Measurements from ENCODE around the gene GPD2. TPM values are rescaled to one million over a fixed set of nuclear protein-coding genes. Genes with fewer than 3 reads are reported as not detected.

Gene GPD2
- total and polyA plus RNA-seq, 2 donors from 2014 or later, result 6.2 to 32.3 TPM

DNA sequence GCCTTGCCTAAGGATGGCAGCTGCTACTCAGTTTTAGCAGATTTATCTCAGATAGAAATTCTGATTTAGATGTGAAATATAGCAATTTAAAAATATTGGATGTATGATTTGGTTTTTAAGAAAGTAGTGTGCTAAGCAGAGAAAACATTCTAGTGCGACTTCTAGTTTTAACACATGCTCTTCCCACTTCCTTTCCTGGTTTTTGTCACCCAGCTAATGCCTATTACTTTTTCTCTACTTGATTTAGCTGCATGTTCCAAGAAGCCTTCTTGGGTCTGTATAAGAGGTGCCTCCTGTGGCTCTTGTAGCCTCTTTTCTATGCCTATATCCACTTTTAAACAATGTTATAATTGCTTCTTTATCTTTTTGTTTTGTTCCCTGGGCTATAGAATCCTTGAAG lies 53.0 kb downstream of the GPD2 start:
- Histone ChIP-seq H3K4me3 (ENCODE audit: low read length in 3 of 3) (no peak overlapping the region), H3K4me1 (ENCODE audit: control insufficient read depth in 2 of 3, insufficient read depth in 2 of 3, low read depth in 1 of 3, low read length in 3 of 3) (no peaks in the 10 kb centered on the region), H3K27me3 (ENCODE audit: control insufficient read depth, insufficient read depth, low read length) (no peaks in the 10 kb centered on the region), H3K9me3 (ENCODE audit: control insufficient read depth in 2 of 3, insufficient read depth in 1 of 3, low read length in 3 of 3) (no peaks in the 10 kb centered on the region), H3K9ac (ENCODE audit: low read length in 3 of 3) (no peak overlapping the region), H3K27ac (ENCODE audit: low read depth in 2 of 2, low read length in 2 of 2) (no peak overlapping the region), H3K36me3 (ENCODE audit: control insufficient read depth in 2 of 3, insufficient read depth in 3 of 3, low read length in 3 of 3) (no peaks in the 10 kb centered on the region)
- no peak for FAIRE-seq
- intact Hi-C loops (cut with DNase I), result no loop called here
- no peak for DNase-seq
- TF ChIP-seq, protein P1, sequence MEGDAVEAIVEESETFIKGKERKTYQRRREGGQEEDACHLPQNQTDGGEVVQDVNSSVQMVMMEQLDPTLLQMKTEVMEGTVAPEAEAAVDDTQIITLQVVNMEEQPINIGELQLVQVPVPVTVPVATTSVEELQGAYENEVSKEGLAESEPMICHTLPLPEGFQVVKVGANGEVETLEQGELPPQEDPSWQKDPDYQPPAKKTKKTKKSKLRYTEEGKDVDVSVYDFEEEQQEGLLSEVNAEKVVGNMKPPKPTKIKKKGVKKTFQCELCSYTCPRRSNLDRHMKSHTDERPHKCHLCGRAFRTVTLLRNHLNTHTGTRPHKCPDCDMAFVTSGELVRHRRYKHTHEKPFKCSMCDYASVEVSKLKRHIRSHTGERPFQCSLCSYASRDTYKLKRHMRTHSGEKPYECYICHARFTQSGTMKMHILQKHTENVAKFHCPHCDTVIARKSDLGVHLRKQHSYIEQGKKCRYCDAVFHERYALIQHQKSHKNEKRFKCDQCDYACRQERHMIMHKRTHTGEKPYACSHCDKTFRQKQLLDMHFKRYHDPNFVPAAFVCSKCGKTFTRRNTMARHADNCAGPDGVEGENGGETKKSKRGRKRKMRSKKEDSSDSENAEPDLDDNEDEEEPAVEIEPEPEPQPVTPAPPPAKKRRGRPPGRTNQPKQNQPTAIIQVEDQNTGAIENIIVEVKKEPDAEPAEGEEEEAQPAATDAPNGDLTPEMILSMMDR (IDR thresholded peaks at IDR 0.05; ENCODE audit: borderline replicate concordance, extremely low read depth, insufficient read depth), result no peak

DNA sequence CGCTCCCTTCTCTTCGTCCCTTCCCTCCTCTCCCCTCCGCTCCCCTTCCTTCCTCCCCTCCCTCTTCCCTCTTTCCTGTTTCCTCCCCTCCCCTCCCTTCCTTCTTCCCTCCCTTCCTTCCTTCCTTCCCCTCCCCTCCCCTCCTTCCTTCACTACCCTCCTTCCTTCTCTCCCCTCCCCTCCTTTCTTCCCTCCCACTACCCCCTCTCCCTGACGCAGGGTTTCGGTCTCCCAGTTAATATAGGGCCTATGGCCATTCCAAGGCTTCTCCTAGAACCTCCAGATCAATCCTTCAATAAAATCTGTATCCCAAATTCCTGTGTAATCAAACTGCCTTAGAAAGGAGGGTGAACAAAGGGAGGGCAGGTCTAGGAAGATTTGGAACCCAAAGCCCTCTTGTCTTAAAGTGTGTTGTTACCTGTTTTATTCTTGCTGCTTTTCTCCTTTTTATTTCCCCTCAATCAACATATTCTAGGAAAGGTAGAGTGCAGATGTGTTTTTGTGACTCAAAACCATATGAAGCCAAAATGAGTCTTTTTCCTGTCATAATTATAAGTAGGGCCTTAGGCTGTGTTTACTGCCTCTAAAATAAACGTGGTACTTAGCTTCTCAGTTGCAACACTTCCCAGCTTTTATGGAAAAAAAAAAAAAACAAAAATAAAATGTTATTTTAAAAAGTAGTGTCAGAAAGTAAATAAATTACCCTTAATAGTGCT lies 53.7 kb downstream of the GPD2 start:
- DNase-seq, result no peak
- intact Hi-C loops (cut with DNase I), result no loop called here
- Histone ChIP-seq H3K4me3 (ENCODE audit: low read length in 3 of 3) (no peak overlapping the region), H3K9ac (ENCODE audit: low read length in 3 of 3) (no peak overlapping the region), H3K4me1 (ENCODE audit: control insufficient read depth in 2 of 3, insufficient read depth in 2 of 3, low read depth in 1 of 3, low read length in 3 of 3) (no peaks in the 10 kb centered on the region), H3K27me3 (ENCODE audit: control insufficient read depth, insufficient read depth, low read length) (no peaks in the 10 kb centered on the region), H3K27ac (ENCODE audit: low read depth in 2 of 2, low read length in 2 of 2) (no peak overlapping the region), H3K9me3 (ENCODE audit: control insufficient read depth in 2 of 3, insufficient read depth in 1 of 3, low read length in 3 of 3) (no peaks in the 10 kb centered on the region), H3K36me3 (ENCODE audit: control insufficient read depth in 2 of 3, insufficient read depth in 3 of 3, low read length in 3 of 3) (no peaks in the 10 kb centered on the region)
- FAIRE-seq, result no peak
- TF ChIP-seq, protein P1 (IDR thresholded peaks at IDR 0.05; ENCODE audit: borderline replicate concordance, extremely low read depth, insufficient read depth), result no peak

DNA sequence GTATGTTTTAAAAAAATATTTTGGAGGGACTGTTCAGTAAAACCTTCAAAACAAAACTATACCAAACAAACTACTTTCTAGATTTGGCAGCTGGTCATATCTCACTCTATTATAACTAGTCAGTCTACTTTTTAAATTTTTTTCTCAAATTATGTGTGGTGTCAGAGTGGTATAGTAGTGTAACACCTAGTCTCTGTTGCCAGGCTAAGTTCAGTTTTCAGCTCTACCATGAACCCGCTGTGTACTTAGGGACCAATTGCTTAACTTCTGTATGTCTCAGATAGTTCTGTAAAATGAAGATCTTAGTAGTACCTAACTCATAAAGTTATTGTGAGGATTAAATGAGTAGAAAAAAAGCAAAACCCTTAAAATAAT lies 54.3 kb downstream of the GPD2 start:
- Histone ChIP-seq H3K27ac (ENCODE audit: low read depth in 2 of 2, low read length in 2 of 2) (no peak overlapping the region), H3K27me3 (ENCODE audit: control insufficient read depth, insufficient read depth, low read length) (no peaks in the 10 kb centered on the region), H3K9ac (ENCODE audit: low read length in 3 of 3) (no peak overlapping the region), H3K4me3 (ENCODE audit: low read length in 3 of 3) (no peak overlapping the region), H3K36me3 (ENCODE audit: control insufficient read depth in 2 of 3, insufficient read depth in 3 of 3, low read length in 3 of 3) (no peaks in the 10 kb centered on the region), H3K4me1 (ENCODE audit: control insufficient read depth in 2 of 3, insufficient read depth in 2 of 3, low read depth in 1 of 3, low read length in 3 of 3) (no peaks in the 10 kb centered on the region), H3K9me3 (ENCODE audit: control insufficient read depth in 2 of 3, insufficient read depth in 1 of 3, low read length in 3 of 3) (no peaks in the 10 kb centered on the region)
- FAIRE-seq, result peak; percentile 41
- no peak for DNase-seq
- intact Hi-C loops (cut with DNase I), result no loop called here
- TF ChIP-seq, protein P1 (IDR thresholded peaks at IDR 0.05; ENCODE audit: borderline replicate concordance, extremely low read depth, insufficient read depth), result no peak

DNA sequence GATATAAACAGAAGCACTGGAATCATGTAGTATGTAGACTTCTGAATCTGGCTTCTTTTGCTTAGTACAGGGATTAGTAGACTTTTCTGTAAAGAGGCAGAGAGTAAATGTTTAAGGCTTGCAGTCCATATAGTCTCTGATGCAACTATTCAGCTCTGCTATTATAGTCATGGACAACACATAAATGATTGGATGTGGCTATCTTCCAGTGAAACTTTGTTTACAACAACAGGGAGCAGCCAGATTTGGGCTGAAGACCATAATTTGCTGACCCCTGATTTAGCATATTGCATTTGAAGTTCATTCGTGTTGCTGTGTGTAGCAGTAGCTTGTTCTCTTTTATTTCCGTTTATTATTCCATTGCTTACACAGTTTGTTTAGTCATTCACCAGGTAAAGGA lies 55.0 kb downstream of the GPD2 start:
- DNase-seq (no peak), FAIRE-seq (no peak)
- Histone ChIP-seq H3K9me3 (ENCODE audit: control insufficient read depth in 2 of 3, insufficient read depth in 1 of 3, low read length in 3 of 3) (no peaks in the 10 kb centered on the region), H3K9ac (ENCODE audit: low read length in 3 of 3) (no peak overlapping the region), H3K27ac (ENCODE audit: low read depth in 2 of 2, low read length in 2 of 2) (no peak overlapping the region), H3K4me1 (ENCODE audit: control insufficient read depth in 2 of 3, insufficient read depth in 2 of 3, low read depth in 1 of 3, low read length in 3 of 3) (no peaks in the 10 kb centered on the region), H3K27me3 (ENCODE audit: control insufficient read depth, insufficient read depth, low read length) (no peaks in the 10 kb centered on the region), H3K4me3 (ENCODE audit: low read length in 3 of 3) (no peak overlapping the region), H3K36me3 (ENCODE audit: control insufficient read depth in 2 of 3, insufficient read depth in 3 of 3, low read length in 3 of 3) (no peaks in the 10 kb centered on the region)
- intact Hi-C loops (cut with DNase I), result no loop called here
- TF ChIP-seq, protein P1 (IDR thresholded peaks at IDR 0.05; ENCODE audit: borderline replicate concordance, extremely low read depth, insufficient read depth), result no peak

All from kidney (tissue), 14 donors.